Measurements from ENCODE around the gene C11orf65. TPM values are rescaled to one million over a fixed set of nuclear protein-coding genes. Genes with fewer than 3 reads are reported as not detected.

The C11orf65 gene
- total and polyA plus RNA-seq, 4 donors, result 0.33 to 1.2 (median 0.68) TPM

DNA sequence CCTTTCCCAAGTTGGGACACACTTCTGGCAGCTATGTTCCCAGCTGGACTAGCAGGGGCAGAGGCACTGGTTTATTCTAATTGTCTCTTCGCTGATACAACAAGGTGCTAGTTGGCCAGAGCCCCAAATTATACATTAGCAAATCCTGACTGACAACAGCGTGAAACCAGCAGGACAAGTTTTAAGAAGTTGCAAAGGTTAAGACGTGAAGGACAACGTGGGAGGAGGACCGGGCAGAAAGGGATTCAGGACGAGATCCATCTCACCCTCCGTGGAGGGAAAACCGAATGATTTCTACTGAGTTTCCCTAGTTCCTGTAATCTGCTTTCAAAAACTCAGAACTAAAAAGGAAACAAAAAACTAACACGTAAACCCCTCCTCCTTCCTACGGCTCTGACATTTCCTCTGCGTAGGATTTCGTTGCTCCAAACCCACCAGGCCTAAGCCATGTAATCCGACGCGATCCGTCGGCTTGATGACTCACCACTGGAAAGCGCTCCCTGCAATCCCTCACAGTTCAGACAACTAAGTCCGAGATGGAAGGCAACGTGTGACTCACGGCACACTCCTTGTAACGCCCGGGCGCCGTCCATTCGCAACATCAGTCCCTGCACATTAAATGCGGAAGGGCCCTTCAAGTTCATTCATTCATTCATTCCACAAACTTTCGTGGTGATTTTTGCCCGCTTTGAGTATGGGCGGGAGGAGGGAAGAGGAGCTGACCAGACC is 30.2 kb upstream of the C11orf65 start:
- Histone ChIP-seq H3K4me3 (ENCODE audit: low read depth in 1 of 3, low read length in 3 of 3) (peak overlapping the region; percentile 47 to 77 (median 64)), H3K27ac (ENCODE audit: low read depth in 1 of 2, low read length in 2 of 2) (peak overlapping the region; percentile 92 to 93), H3K27me3 (ENCODE audit: control insufficient read depth in 4 of 4, insufficient read depth in 4 of 4, low read length in 3 of 4) (no peaks in the 10 kb centered on the region), H3K9me3 (ENCODE audit: control insufficient read depth in 4 of 4, low read length in 3 of 4) (no peaks in the 10 kb centered on the region), H3K36me3 (ENCODE audit: control insufficient read depth in 4 of 4, insufficient read depth in 3 of 4, low read depth in 1 of 4, low read length in 3 of 4) (no peaks in the 10 kb centered on the region), H3K4me1 (ENCODE audit: control insufficient read depth in 4 of 4, insufficient read depth in 4 of 4, low read length in 3 of 4) (peaks cover 0 to 6% (median 4%) of the 10 kb centered on the region in 4 donors), H3K9ac (ENCODE audit: low read depth in 1 of 2, low read length in 2 of 2) (peak overlapping the region; percentile 79 to 89)
- TF ChIP-seq YY1 (IDR thresholded peaks at IDR 0.05), result peak; percentile 76
- peak; percentile 64 for TF ChIP-seq SP1 (IDR thresholded peaks at IDR 0.05)
- TF ChIP-seq EGR1 (IDR thresholded peaks at IDR 0.05; ENCODE audit: low read depth in 2 of 2), result no peak
- TF ChIP-seq ATF3 (IDR thresholded peaks at IDR 0.05), result peak; percentile 96
- no peak for TF ChIP-seq HNF4G (IDR thresholded peaks at IDR 0.05)
- TF ChIP-seq ZBTB33 (IDR thresholded peaks at IDR 0.05), result no peak
- peak; percentile 85 for TF ChIP-seq TAF1 (conservative IDR thresholded peaks at IDR 0.05)
- TF ChIP-seq FOXA2 (IDR thresholded peaks at IDR 0.05), result no peak
- peak; percentile 77 for TF ChIP-seq REST (IDR thresholded peaks at IDR 0.05)
- no peak for TF ChIP-seq NR2F2 (IDR thresholded peaks at IDR 0.05)
- peak in 1 of 2 donors; percentile 37 for TF ChIP-seq GABPA (IDR thresholded peaks at IDR 0.05 in 1 of 2, conservative IDR thresholded peaks at IDR 0.05 in 1 of 2)
- no peak for TF ChIP-seq FOXA1 (IDR thresholded peaks at IDR 0.05)
- TF ChIP-seq CTCF (IDR thresholded peaks at IDR 0.05; ENCODE audit: low read depth, low read length, missing input control), result no peak
- peak; percentile 38 to 52 for TF ChIP-seq RAD21 (IDR thresholded peaks at IDR 0.05)
- peak; percentile 99 for TF ChIP-seq JUND (IDR thresholded peaks at IDR 0.05)
- peak in 1 of 2 donors; percentile 14 for TF ChIP-seq RXRA (IDR thresholded peaks at IDR 0.05)
- TF ChIP-seq, protein P1, sequence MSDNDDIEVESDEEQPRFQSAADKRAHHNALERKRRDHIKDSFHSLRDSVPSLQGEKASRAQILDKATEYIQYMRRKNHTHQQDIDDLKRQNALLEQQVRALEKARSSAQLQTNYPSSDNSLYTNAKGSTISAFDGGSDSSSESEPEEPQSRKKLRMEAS (IDR thresholded peaks at IDR 0.05), result peak; percentile 54
- TF ChIP-seq HNF4A (conservative IDR thresholded peaks at IDR 0.05), result peak; percentile 15 to 22
- peak; percentile 58 for DNase-seq (ENCODE audit: low spot score)
- WGBS, result 1% methylated on average over 30 of the region's 30 CpGs
